HG03196 (cell line): ENCODE results near the gene GPR15LG.

Experiments used
- ATAC-seq: cut with Tn5 transposase; IDR thresholded peaks from one replicate; pipeline ENCODE4 v1.9.1; 2021; ENCODE audit not compliant: unreplicated experiment

The GPR15LG gene

DNA sequence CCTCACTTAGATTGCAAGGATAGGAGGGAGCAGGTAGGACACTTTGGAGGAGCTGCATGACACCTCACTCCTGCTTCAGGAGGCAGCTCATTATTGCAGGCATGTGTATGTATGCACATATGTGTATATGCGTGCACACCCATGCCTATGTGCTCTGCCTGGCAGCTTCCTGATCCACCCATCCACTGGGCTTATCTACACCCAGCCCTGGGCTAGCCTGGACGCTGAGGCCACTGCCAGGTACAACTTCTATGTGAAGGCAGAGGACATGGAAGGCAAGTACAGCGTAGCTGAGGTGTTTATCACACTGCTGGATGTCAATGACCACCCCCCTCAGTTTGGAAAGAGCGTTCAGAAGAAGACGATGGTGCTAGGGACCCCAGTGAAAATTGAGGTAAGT is 38.4 kb downstream of the GPR15LG start:
- ATAC-seq: no peak

DNA sequence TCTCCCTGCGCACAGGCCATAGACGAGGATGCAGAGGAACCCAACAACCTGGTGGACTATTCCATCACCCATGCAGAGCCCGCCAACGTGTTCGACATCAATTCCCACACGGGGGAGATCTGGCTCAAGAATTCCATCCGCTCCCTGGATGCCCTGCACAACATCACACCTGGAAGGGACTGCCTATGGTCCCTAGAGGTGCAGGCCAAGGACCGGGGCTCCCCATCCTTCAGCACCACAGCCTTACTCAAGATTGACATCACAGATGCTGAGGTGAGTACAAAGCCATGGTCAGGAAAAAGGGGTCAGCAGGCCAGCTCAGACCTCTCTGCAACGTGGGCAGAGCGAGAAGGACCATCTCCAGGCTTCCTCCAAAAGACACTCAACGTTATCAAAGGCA is 39.5 kb downstream of the GPR15LG start:
- ATAC-seq: no peak

DNA sequence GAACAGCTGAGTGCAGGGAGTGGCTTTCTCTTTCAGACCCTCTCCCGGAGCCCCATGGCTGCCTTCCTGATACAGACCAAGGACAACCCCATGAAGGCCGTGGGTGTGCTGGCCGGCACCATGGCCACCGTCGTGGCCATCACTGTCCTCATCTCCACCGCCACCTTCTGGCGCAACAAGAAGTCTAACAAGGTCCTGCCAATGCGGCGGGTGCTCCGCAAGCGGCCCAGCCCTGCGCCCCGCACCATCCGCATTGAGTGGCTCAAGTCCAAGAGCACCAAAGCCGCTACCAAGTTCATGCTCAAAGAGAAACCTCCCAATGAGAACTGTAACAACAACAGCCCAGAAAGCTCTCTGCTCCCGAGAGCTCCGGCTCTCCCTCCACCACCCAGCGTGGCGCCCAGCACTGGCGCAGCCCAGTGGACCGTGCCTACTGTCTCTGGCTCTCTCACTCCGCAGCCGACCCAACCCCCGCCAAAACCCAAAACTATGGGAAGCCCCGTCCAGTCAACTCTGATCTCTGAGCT is 40.5 kb downstream of the GPR15LG start:
- no peak for ATAC-seq

DNA sequence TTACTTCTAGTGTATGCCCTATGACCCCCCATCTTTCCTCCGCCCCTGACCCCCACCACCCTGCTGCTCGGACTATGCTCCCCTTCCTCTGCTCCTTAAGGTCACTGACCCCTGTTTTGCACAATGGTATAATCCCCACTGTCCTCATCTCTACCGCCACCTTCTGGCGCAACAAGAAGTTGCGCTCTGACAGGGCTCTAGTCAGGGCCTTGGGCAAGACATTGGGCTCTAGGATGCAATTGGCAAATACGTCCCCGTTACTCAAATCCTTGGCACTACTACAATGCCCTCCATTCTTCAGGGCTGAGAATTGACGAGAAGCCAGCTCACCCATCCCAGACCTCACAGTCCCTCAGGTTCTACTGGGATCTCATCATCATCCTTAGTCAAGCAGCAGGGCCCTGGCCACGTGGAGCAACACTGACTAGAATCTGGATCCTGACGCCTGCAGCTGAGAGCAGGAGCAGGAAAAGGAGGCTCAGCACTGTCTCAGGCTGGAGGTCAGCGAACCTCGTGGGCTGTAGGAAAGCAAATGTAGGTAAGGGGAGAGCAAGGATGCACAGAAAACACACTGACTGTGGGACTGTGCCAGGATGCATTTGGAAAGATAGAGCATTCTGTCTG is 41.1 kb downstream of the GPR15LG start:
- ATAC-seq: no peak

DNA sequence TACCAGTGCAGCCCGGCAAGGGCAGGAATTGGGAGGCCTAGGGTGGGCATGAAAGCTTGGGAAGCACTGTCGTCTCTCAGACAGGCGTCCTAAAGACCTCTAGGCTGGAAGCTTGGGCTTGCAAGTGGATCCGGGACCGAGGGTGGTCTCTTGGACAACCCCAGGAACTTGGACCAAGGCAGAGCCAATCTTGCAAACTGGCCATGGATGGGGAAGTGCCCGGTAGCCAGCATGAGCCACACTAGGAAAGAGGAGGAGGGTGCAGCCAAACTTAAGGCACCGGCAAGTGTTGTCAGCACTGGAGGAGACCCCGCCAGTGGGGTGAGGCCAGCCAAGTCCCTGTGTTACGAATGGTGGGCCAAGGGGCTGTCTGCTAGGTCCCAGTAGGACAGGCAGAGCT is 43.2 kb downstream of the GPR15LG start:
- no peak for ATAC-seq

DNA sequence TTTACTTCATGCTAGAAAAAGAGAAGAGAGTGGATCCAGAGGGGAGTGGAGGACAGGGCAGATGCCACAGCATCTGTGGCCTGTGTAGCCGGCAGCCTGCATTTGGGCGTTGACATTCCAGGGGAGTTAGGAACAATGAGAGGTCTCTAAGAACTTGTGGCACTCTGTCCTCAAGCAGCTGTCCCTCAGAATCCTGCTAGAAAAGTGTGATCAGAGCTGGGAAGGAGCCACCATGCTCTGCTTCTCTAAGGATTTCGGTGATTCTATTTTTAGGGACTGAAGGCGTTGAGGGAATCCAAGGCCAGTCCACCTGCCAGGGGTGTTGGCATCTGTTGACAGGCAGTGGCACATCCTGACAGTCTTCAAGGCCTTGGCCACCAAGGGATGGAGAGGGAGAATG is 44.1 kb downstream of the GPR15LG start:
- ATAC-seq: no peak

DNA sequence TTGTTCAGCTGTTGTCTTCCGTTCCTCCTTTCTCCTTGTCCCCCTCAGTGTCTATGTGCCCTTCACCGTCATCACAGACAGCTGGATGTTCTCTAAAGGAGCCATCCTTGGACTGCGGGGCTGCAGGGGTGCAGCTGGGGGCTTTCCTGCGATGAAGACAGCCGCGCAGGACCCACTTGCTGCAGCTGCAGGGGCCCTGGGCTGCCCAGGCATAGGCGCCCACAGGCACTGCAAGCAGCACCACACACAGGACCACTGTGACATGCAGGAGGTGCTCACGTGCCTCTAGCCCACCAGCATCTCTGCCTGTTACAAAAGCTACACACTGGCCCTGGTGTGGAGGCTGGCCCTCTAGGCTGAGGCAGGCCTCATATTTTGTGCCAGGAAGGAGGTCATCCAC is 48.3 kb downstream of the GPR15LG start:
- ATAC-seq: no peak

DNA sequence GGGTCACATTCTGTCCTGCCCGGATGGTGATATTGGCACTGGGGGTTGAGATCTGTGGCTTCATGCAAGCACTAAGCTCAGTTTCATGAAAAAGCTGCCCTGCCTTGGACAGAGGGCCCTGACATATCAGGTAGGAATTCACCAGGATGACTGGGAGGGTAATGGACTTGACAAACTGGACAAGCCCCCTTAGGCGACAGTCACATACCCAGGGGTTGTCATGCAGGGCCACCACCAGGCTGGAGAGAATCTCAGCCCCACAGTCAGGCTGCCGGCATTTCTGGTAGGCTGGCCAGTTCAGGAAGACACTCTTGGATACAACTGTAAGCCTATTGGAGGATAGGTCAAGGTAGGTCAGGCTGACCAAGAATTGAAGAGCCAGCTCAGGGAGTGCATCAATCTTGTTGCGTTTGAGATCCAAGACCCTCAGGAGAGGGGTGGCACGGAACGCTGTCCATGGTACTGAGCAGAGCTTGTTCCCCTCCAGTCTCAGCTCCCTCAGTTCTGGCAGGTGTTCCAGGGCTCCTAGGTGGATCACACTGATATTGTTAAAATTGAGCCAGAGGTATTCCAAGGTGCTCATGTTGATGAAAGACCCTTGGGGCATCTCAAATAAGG is 50.9 kb downstream of the GPR15LG start:
- no peak for ATAC-seq

DNA sequence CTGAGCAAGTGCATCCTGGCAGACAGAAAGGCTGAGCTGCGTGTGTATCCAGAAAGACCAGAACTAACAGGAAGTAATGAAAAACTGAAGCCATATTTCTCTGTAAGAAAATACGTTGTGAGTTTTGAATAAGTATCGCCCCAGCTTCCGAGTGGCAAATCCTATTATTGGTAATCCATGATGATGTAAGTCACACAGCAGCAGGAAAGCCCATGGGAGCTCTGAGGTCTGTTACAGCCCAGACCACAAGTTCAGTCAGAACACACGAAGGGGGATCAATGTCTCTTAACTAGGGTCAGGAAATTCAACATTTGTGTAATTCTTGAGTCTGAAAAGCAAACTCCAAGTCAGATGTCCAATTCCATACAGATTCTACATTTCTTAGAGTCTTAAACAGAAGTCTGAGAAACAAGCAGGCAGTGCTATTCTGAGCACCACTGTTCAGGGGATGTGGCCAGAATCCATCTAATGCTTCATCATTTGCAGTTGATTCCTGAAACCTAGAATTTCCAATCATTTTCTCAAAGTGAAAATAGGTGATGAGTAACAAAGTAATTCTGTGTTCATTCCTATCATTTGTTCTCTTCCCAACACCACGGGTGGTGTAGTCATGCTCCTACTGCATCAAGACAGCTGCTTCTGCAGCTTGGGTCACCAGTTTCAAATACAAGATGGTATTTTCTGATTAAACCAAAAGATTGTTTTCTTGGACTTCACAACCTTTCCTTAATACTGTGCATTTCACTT is 52.0 kb downstream of the GPR15LG start, which contains the start of gene LRIT2:
Gene LRIT2 (minus strand): TSS at position 118 of the 747 bp plus-strand sequence. CDS start 24 bp downstream, at position 94.
- no peak for ATAC-seq

DNA sequence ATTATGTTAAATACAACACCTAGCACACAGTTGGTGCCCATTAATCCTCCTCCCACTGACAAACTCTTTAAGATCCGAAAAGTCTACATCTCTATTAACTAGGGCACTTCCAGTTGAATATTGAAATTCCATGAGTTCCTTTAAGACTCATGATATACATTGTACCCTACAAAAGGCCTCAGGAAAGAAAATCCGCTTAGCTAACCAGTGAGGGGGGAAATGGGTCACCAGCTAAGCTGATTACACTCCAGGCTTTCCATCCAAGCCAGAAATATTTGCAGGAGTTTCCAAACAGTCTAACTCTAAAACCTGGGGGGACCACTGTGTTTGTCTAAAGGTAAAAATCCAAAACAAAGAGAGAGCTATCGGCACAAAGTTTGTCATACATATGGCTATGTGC is 53.0 kb downstream of the GPR15LG start:
- ATAC-seq: no peak

DNA sequence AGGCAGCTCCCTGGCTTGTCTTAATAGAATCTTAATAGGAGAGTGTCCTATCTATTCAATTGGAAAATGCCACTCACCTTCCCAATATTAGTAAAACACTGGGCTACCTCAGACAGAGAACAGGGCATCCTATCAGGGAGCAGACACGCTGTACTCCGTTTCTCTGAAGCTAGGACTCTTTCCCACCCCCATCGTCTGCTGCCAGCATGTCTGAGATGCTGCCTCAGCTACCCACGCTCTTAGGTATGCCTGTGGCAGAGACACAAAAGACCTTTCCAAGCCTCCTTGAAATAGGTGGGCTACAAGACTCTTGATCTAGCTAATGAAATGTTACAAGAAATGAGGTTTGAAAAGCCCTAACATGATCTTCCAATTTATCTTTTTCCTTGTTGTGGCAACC is 54.2 kb downstream of the GPR15LG start:
- ATAC-seq: no peak

DNA sequence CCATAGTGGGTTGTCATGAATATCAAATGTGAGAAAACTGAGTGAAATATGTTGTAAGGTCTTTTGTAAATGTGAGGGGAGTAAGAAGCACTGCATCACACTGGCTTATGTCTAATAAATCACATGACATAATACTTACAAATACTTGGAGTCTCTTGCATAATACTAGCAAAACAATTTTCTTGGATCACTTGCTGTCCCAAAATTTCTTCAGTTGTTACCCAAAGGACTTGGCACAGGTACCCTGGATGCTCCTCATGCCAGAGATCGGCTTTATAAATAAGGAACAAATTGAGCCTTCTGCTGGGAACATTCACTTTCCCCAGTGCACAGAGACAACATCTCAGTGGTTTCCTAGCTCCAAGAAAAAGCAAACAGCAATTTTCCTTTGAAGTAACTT is 56.8 kb downstream of the GPR15LG start:
- ATAC-seq: no peak

DNA sequence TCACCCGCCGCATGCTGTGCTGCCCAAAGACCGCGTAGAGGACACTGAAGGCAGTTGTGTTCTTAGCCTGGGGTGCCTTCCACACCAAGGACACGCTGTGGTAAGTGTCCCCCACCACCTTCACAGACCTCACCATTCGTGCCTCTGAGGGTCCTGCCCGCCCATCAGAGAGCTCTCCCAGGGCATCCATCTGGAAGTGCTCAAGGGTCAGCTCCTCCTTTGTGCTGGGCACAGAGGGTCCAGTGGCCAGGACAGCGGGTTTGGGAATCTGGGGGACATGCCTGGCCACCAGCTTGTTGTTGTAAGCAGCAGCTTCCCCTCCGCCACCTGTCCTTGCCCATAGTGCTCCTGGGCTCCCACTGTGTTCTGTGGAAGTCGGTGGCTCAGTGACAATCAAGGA is 58.8 kb downstream of the GPR15LG start:
- no peak for ATAC-seq

DNA sequence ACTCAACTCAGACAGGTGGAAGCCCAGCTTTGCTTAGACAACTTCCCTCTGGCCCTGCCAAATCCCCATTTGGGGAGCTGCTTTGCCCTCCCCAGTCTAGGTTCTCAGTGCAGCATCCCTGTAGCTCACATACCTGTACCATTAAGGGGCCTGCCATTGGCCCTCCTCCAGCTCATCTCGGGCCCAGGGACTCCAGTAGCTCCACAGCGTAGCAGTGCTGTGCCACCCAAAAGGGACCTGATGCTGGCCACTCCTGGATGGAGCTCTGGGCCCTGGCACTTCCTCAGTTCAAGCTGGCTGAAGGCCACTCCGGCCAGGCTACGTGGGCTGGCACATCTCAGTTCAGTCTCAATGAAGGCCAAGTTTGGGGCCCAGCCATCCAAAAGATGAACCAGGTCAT is 60.3 kb downstream of the GPR15LG start:
- no peak for ATAC-seq

DNA sequence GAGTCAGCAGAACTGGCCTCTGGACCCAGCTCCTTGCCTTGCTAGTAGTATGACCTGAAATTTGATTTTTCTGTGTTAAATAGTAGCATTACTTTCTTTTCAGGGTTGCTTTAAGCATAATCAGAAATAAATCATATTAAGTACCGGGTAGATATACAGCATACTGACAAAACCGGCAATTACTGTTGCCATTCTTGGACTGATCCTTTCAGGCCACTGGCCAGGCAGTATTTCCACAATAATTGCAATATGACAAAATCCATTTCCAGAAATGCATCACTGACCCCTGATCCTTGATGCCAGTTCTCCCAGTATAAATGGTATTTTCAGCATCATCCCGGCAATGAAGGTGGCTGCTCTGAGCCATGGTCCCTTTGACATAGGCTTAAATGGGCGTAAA is 60.9 kb downstream of the GPR15LG start:
- no peak for ATAC-seq
